ENCODE results near the gene TOPORS.

- no peak for TF ChIP-seq YY1 (IDR thresholded peaks at IDR 0.05; ENCODE audit: insufficient read depth, insufficient read length)
- TF ChIP-seq ZNF274 (IDR thresholded peaks at IDR 0.05; ENCODE audit: low read depth, low read length) = no peak
- TF ChIP-seq SUZ12 (IDR thresholded peaks at IDR 0.05; ENCODE audit: extremely low read depth, insufficient read depth, insufficient read length) = no peak
Observed at GRCh38 chr9:32533336-32533735, 19.1 kb downstream of the TOPORS start.

All from NT2/D1 (cell line).